ENCODE data around the gene BARX2.

The BARX2 gene

GRCh38 chr11:129404731-129405130 is 29.1 kb downstream of the BARX2 start:
- DNase-seq = no peak

- DNase-seq = no peak
Observed at GRCh38 chr11:129408865-129409444, 33.3 kb downstream of the BARX2 start.

DNA sequence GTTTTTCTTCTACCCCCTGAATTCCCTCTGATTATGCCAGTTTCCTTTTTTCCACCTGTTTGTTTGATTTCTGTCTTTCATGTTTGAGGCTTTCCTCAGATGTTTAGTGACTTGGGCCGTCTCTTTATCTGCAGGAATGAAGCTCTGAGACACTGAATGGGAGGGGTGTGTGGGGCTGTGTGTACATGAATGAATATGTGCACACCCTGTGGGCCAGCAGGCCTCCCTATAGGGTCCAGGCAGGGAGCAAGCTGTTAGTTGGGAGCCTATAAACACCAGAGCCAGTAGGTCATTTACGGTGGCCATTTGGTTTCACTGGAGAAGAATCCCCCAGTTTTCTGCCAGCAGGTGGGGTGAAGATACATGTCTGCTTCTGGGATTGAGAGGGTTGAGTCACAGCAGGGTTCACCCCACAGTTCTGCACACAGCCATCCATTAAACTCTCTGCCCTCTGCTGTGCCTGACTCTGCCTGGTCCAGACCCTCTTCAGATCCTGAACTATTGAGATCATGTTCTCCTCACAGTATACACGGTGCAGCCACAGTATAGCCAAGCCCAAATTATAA is 34.8 kb downstream of the BARX2 start:
- no peak for DNase-seq

DNA sequence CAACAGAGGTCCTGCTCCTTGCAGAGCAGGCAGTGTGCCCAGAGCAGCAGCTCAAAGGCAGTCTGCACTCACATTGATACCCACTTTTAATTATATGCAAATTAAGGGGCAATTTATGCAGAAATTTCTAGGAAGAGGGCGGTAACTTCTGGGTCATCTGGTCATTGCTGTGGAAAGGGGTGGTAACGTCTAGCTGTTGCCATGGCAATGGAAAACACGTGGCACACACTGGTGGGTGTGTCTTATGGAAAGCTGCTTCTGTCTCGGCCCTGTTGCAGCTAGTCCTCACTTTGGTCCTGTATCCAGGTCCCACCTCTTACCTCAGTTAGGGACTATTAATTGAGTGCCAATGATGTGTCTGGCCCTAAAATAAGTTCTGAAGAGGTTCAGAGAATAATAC is 36.8 kb downstream of the BARX2 start:
- no peak for DNase-seq

DNA sequence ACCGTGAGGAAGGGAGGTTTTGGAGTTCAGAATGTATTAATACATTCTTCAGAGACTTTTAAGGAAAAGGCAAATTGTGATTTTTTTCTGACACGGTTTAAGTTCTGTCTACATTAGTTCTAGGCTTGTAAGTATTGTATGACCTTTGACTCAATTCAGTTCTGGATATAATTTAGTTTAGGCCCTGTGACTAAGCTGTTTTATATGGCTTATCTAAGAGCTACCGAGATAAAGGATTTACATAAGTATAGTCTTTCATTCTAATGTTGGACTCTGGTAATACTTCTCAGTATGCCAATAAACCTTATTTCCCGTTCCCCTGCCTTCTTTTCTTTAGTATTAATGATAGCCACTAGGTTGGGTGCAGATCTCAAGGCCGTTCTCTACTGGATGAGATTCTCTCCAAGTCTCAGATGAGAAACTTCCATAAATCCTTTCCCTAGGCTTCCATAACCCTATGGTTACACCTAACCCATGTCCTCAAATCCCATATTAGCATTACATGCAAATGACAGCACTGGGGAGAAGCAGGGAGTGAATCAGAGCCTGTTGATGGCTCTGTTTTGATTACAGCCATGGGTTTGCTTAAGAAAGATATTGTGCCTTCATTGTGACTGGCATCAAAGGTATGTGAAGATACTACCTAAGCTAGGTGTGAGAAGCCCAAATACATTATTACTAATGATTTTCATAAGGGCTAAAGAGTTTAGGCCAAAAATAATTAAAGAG is 38.7 kb downstream of the BARX2 start:
- no peak for DNase-seq

GRCh38 chr11:129416080-129416820 is 40.6 kb downstream of the BARX2 start:
- no peak for DNase-seq

- no peak for DNase-seq
Observed at GRCh38 chr11:129417458-129417857, 41.8 kb downstream of the BARX2 start.

DNA sequence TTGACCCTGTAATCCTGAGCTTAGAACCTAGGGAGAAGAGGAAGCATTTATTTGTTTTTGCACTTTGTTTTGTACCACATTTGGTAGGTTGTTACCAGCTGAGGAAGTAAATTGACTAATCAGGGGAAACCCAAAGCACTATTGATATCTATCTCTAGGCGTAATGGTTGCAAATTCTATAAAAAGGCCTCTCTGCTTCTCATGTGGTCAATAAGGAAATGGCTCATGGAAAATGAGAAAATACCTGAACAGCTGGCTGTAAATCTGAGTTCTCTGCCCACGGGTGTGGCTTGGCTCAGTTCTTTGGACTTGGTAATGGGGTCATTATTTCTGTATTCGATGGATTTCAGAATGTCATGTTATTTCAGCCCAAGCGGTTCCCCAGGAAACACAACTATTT is 42.4 kb downstream of the BARX2 start:
- DNase-seq = no peak

- no peak for DNase-seq
Observed at GRCh38 chr11:129419386-129419785, 43.7 kb downstream of the BARX2 start.

- DNase-seq = no peak
Observed at GRCh38 chr11:129423426-129423825, 47.8 kb downstream of the BARX2 start.

- no peak for DNase-seq
Observed at GRCh38 chr11:129425214-129425613, 49.6 kb downstream of the BARX2 start.

- DNase-seq = no peak
Observed at GRCh38 chr11:129426038-129426437, 50.4 kb downstream of the BARX2 start.

GRCh38 chr11:129426776-129427175 is 51.1 kb downstream of the BARX2 start:
- no peak for DNase-seq

GRCh38 chr11:129427376-129427775 is 51.7 kb downstream of the BARX2 start:
- no peak for DNase-seq

DNA sequence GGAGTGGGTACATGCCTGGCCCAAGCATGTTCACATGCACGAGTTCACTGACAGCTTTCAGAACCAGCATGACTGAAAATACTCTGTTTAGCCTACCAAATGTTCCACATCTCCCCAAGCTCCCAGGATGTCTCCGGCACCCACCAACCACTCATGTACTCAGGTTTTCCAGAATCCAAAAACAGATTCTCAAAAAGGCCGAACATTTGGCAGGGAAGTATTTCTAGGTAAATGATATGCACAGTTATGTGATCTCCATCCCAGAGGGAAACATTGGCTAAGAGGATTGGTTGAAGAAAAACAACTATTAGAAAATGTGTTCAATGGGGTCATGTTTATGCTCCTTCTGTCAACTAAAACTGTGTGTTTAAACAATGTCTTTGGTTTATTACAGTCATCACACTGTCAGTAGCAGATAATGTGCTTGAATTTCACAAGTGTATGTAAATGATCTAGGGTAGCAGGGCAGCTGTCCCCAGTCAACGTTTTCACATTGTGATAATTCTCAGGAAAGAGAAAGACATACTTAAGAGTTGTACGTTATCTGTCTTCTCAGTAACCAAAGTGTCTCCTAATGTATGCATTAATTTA is 52.3 kb downstream of the BARX2 start:
- no peak for DNase-seq

- DNase-seq = no peak
Observed at GRCh38 chr11:129428557-129428956, 52.9 kb downstream of the BARX2 start.

GRCh38 chr11:129434641-129435498 is 59.2 kb downstream of the BARX2 start:
- no peak for DNase-seq

- DNase-seq = no peak
Observed at GRCh38 chr11:129435499-129436245, 60.0 kb downstream of the BARX2 start.

DNA sequence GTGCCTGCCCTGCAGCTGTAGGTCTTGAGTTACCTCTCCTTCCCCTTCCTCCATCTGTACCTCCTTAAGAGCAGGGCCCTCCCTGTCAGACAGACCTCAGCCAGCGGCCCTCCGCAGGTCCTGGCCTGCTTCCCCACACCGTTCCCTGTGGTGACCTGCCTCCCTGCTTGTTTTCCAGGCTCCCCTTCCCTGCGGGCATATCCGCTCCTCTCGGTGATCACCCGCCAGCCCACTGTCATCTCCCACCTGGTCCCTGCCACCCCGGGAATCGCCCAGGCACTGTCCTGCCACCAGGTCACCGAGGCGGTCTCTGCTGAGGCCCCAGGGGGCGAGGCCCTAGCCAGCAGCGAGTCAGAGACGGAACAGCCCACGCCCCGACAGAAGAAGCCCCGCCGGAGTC is 60.9 kb downstream of the BARX2 start:
- no peak for DNase-seq

GRCh38 chr11:129440028-129440713 is 64.5 kb downstream of the BARX2 start:
- DNase-seq = no peak

DNA sequence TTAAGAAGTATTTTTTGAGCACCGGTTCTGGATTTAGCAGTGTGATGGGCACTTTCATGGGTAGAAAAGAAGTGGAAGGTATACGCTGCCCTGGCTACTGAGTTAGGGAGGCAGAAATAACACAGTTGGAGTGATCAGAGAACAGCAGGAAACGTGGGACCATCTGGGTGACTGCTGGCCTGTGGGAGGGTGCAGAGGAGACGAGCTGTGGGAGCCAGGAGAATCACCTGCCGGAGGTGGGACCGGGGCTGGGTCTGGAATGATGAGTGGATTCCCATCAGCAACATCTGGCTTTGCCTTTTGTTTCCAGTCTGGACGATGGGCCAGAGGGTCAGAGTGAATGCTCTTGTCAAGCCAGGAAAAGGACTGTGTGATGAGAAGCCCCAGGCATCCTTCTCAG is 66.5 kb downstream of the BARX2 start:
- no peak for DNase-seq

Data from AML-193 (cell line).